GM10266 (cell line): Measurements from ENCODE around the gene SNRNP200.

Experiments
- DNase-seq: peaks from one replicate; pipeline ENCODE4 v3.0.0; 2012; ENCODE audit errors: extremely low spot score
- TF ChIP-seq, protein P1 (sequence below): IDR thresholded peaks from 2 replicates; pipeline ENCODE4 v1.5.1; 2012; ENCODE audit warnings: mild to moderate bottlenecking, low read depth; ENCODE audit not compliant: control insufficient read depth, insufficient read depth; ENCODE audit errors: missing control alignments

Gene SNRNP200

DNA sequence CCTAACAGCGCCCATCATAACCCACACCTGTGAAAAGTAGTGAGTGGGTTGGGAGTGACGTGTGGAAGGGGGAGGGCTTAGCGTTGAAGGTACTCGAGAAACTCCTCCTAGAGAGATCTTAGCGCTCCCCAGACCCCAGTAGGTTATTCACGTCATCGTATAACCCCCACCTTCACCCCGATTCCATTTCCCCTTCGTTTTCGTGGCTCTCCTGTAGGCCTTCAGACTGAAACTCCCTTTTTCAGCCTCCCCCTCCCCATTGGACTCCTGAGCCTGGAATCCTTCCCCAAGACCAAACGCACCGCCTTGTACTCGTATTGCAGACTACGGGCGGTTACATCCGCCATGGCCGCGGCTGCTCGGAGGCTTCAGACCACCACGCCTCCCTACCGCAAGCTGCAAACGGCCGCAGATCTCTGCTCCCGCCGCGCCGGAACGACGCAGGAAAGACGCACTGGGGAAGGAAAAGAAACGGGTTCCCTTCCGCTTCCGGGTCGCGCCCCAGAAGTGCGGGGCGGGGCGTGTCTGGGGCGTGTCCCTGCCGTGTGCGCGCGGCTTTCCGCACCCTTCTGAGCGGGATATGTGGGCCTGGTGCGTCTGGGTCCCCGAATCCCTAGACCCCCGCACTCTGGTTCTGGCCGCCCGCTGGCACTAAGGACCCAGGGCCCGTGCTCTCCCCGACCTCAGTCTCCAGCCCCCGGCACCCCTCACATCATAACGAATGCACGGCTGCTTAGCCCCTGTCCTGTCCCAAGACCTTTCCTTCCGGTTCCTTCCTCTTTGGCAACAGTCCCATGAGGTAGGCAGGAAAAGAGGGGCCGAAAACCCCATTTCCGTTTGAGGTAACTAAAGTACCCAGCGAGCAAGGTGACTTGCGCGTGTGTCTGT lies at the start of gene SNRNP200:
Gene SNRNP200, minus strand, starts transcription at position 456 of the 888 bp plus-strand sequence. Its CDS starts 109 bp downstream, at position 347.
- DNase-seq, result peak; percentile 84
- TF ChIP-seq, protein P1, sequence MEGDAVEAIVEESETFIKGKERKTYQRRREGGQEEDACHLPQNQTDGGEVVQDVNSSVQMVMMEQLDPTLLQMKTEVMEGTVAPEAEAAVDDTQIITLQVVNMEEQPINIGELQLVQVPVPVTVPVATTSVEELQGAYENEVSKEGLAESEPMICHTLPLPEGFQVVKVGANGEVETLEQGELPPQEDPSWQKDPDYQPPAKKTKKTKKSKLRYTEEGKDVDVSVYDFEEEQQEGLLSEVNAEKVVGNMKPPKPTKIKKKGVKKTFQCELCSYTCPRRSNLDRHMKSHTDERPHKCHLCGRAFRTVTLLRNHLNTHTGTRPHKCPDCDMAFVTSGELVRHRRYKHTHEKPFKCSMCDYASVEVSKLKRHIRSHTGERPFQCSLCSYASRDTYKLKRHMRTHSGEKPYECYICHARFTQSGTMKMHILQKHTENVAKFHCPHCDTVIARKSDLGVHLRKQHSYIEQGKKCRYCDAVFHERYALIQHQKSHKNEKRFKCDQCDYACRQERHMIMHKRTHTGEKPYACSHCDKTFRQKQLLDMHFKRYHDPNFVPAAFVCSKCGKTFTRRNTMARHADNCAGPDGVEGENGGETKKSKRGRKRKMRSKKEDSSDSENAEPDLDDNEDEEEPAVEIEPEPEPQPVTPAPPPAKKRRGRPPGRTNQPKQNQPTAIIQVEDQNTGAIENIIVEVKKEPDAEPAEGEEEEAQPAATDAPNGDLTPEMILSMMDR, result no peak

DNA sequence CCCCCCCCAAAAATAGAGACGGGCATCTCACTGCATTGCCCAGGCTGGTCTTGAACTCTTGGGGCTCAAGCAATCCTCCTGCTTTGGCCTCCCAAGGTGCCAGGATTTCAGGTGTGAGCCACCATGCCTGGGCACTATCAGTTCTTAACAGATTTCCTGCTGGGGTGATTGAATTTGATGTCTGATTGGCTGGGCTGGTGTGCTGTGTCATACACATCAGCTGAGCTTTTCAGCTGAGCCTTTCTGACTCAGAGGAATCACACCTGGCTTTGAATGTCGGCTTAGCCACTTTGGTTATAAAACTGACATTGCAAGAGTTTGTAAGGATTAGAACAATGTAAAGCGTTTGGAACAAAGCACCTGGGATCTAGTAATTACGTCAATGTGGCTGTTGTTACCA lies 49.1 kb upstream of the SNRNP200 start:
- TF ChIP-seq, protein P1, result no peak
- no peak for DNase-seq

DNA sequence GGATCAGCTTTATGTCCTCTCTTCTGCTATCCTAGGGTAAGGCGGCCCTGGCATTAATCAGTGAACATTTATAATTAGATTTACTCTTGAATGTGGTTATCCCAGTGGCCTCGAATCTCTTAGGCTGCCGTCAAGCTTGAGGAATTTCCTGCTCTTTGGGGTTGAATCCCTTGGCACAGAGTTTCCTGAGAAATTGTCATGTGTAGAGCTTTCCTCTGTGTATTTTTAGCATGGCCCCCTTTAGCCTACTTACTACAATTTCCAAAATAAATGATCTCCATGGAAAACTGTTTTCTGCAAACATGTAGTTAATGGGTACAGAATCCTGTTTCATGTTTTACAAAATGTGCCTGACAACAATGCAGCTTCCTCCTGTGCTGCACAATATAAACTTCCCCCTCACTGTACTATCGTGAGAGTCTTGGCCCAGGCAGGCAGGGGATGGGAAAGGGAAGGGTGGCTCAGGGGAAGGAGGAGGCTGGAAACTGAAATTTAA lies 48.3 kb upstream of the SNRNP200 start:
- TF ChIP-seq, protein P1, result no peak
- DNase-seq, result no peak

- TF ChIP-seq, protein P1, result no peak
These were observed 47.8 kb upstream of the SNRNP200 start for GRCh38 chr2:96353032-96353561.

GRCh38 chr2:96347395-96347794 lies 42.0 kb upstream of the SNRNP200 start:
- DNase-seq, result no peak
- TF ChIP-seq, protein P1, result no peak

More at GRCh38 chr2:96353032-96353561, 47.8 kb upstream of the SNRNP200 start:
- DNase-seq, result no peak

DNA sequence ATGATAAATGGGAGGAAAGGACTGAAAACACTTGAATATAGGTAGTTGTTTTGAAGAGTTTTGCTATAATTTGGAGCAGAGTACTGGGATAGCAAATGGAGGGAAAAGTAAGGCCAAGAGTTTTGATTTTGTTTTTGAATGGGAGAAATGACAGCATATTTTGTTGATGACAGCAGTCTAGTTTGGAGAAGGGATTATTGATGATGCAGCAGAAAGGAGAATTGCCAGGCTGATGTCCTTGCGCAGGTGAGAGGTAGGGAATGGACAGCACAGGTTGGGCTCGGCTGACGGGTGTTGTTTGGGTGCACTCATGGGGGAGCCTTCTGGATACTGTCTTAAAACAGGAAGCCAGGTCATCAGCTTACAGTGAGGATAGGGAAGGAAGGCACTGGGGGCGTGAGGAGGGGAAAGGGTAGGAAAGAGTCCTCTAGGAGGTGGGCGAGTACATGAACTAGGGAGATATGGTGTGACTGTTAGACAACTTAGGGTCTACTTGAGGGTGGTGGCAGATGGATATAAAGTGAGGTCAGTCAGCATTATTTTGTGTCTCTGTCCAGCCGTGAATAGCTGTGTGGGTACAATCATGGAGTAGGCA lies 40.6 kb upstream of the SNRNP200 start:
- TF ChIP-seq, protein P1, result no peak
- no peak for DNase-seq

- DNase-seq, result no peak
- TF ChIP-seq, protein P1, result peak; percentile 13
These were observed 40.1 kb upstream of the SNRNP200 start for GRCh38 chr2:96345438-96345837.
